ENCODE results near the gene SNX7.

SNX7 gene

DNA sequence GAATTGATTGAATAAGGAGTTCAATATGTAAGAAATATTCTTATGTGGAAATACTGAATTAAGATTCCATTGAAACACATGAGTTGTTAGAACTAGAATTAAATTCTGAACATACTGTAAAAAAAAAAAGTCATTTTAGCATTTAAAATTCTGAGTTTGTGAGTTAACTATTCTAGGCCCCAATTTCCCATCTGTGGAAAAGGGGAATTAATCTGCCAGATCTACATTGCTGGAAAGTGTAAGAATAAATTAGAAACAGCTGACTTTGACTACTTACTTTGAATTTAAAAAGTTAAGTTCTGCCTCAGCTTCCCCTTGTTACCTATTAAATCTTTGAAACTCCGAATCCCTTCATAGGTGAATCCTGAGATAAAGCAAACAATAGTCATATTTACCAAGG lies 103.0 kb downstream of the SNX7 start:
- DNase-seq (ENCODE audit: low spot score) = no peak

DNA sequence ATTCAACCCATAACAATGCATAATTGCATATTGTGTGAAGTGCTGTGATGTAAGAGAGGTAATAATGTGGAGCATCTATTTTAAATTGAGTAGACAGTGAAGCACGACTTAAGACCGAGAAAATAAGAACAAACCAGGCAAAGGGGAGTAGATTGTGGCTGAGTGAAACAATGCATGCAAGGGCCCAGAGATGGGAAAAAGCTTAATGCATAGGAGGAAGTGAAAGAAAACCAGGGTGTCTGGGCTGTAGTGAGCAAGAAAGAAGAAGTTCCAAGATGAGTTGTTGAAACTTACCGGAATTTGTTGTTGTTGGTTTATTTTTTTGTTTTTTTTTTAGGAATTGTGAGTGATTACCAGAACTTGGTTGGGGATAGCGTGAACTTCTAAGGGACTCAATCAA lies 104.7 kb downstream of the SNX7 start:
- no peak for DNase-seq (ENCODE audit: low spot score)

DNA sequence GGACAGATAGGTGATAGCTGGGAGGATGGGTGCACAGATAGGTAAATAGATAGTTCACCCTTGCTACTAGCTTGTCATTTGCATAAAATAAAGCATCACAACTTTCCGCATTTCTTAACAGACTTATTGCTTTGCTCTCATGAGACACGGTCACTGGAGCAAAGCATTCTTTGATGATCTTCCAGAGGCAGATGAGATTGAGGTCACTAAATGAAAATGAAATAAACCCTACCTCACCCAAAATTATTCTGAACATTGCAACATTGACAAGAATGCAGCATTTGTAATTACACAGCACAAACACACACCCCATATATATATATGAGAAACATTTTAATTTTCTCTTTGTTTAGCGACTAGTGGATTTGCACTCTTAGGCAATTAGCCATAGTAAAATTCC lies 107.6 kb downstream of the SNX7 start:
- DNase-seq (ENCODE audit: low spot score) = no peak

DNA sequence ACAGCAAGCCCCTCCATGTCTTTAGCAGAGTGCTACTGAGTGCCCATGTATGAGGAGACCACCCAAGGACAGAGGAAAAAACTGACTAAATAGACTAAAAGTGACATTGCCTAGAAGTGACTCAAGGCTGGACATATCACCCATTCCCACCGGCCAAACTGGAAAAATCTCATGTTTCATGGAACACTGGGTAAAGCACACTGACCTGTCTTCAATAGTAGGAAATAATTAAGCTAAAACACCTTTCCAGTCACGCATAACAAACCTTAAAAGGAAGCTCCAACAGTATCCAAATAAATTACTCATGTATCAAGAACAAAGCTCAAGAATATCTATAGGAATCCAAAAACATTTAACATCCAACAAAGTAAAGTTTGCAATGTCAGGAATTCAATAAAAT lies 120.4 kb downstream of the SNX7 start:
- no peak for DNase-seq (ENCODE audit: low spot score)

DNA sequence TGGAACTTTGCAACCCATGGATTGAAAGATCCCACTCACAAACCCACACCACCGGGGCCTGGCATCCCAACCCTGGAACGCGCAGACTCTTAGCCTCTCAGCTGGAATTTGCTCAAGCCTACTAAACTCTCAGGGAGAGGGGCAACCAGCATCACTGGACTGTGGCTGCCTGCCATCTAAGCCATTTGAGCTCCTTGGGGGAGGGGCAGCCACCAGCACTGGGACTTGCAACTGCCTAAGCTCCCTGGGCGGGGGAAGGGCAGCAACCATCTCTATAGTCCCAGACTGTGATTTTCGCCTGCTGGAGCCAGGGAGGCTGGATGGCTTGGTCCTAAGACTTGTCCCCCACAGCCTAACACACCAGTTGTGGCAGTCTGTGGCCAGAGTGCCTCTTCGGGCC lies 122.3 kb downstream of the SNX7 start:
- DNase-seq (ENCODE audit: low spot score) = no peak

DNA sequence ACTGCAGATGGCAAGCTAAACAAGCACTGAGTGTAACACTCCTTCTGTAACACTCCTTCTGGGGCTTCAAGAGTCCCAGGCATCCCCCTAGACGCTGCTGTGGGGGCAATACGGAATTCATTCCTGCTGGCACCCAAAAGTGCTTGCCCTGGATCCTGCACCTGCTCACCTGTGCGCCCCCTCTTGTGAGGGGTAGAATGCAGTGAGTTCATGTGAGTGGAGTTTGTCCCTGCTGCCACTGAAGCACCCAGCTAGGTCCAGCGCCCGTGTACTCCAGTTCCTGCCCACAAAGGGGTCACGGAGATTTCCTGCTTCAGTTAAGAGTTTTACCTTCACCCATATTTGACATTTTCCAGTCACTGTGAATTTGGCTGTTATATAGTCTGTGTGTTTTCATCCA lies 130.0 kb downstream of the SNX7 start:
- DNase-seq (ENCODE audit: low spot score) = no peak

DNA sequence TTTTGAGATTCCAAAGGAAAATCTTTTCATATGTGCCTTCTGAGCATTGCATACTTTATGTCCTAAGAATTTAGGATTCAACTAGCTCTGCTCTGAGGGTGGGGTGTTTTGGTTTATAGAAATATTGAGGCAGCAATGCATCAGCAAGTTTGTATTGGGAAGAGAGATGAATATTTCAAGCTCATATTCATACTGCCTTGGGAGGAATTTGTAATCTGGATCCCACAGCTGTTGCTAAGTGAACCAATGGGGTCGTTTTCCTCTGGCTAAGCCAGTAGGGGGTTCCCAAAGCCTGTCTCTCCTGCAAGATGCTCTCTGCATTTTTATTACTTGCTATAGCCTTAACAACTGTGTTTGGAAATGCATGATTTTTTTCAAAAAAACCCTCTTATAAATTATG lies 130.6 kb downstream of the SNX7 start:
- DNase-seq (ENCODE audit: low spot score) = no peak

DNA sequence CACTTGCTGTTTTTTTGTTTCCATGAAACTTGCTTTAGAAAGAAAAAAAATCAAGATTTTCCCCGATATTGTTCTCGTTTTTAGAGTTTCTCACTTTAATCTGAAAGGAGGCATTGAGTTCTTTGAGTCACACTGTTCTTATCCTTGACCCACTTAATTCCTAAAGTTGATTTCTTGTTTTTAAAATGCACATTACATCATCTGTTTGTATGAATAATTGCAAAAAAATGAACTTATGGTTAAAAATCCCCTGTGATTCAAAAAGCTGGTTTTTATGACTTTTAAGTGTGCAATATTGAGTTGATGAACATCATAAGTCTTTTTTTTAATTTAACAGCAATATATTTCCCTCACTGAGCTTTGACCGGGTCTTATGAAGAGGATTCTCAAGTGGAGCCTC lies 131.6 kb downstream of the SNX7 start:
- DNase-seq (ENCODE audit: low spot score) = no peak

DNA sequence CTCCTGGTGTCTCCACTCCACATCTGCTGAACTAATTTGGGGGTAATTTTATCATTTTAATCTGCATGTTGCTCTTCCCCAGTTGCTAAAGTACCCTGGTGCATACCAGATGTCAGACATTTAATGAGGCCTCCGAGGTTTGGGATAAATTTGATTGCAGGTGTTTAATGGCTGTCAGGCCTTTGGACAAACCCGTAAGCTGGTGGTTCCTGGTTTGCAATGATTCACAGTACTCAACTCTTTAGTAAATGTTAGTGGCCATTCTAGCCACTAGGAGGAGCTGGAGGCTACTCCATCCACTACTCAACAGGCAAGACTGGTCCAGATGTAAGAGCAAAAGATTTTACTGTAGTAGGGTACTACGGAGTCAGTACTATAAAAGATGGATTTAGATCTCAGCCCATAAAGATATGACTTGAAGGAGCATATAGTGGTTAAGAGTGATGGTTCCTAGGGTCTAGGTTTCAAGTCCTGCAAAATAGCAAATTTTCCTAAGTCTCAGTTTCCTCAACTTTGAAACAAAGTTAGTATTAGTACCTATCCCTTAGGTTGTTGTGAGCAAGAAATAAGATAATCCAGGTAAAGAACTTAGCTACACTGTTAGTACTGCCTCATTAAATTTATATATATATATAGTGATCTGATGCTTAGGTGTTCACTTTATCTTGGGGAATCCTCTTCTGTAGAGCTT lies 132.8 kb downstream of the SNX7 start:
- DNase-seq (ENCODE audit: low spot score) = peak; percentile 19

DNA sequence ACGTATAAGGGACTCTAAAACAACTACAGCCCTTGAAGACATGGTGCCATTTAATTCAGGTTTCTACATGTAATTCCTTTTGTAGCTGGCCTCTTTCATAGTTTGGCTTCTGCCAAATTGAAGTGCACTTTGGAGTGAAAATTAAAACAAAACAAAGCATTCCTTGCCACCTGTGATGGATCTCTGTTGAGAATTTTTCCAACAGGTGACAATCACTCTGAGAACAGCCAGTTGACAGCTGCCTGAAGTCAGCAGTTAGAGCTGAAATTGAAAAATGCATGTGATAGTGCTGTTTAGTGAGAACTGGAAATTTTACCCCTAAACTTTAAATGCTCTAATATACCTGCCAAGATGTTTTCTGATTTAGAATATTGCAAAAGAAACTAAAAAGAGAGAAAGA lies 134.5 kb downstream of the SNX7 start:
- no peak for DNase-seq (ENCODE audit: low spot score)

DNA sequence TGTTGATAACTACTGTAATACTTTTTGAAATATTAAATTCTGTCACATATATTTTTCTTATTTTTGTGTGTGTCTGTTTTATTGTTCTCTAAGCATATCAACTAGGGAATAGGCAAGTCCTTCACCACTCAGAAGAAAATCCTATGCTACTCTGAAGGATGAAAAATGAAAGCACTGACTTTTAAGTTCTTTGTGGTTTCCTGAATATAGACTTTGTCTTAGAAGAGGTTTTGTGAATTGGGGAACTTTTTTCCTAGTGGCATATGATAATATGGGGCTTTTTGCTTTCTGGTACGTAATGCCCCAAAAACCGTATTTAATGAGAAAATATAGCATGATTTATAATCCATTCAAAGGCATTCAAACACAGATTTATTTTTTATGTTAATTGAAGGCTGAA lies 136.0 kb downstream of the SNX7 start:
- no peak for DNase-seq (ENCODE audit: low spot score)
